K562 (cell line): ENCODE results near the gene MAML3. TPM values are rescaled to one million over a fixed set of nuclear protein-coding genes. Genes with fewer than 3 reads are reported as not detected.

Source experiments
- ATAC-seq: fragments of 200-7000 bp; cut with Tn5 transposase; 3 replicates; pipeline ENCODE4 v1.9.1; 2020; ENCODE audit warnings: moderate library complexity
- BruUV-seq: library from RNA; stranded (reverse); fragments of 400-500 nt; replicated peaks from 2 replicates; lab custom pipeline; 2021; lab: Mats Ljungman, UMichigan
- CTCF ChIA-PET: fragments of 300-600 bp; formaldehyde crosslinking; extraction: SDS; loops from one replicate; lab custom pipeline; 2021; ENCODE audit warnings: low intra/inter-chr PET ratio; lab: Yijun Ruan, JAX
- POLR2A ChIA-PET: fragments of 300-600, 350-650 bp; sonication (Branson Sonifier 250); formaldehyde crosslinking; extraction: SDS; loops from one replicate; lab custom pipeline; 2021; ENCODE audit warnings: antibody characterized with exemption, inconsistent platforms; lab: Yijun Ruan, JAX
- DNase-seq, 4 experiments: peaks; one replicate each; pipeline versions ENCODE4 v3.0.0 to v3.0.0-alpha.2; 2011 to 2018; ENCODE audit warnings: low spot score in 3 of 4, mixed read lengths in 3 of 4; ENCODE audit errors: extremely low read depth in 1 of 4
- FAIRE-seq: peaks from 2 replicates; lab custom pipeline; 2011; peaks lifted over from hg19 to GRCh38; lab: Jason Lieb, UNC
- H2AFZ ChIP-seq: 2 replicates; pipeline ENCODE4 v1.6.0; 2011; ENCODE audit warnings: low read depth, low read length, control low read depth, inconsistent platforms
- H3K27ac ChIP-seq: fragments of 200-600 bp; 3 replicates; pipeline ENCODE4 v1.8.0; 2011; ENCODE audit warnings: low read depth, mild to moderate bottlenecking, control low read depth, inconsistent platforms, low read length, moderate library complexity, mixed read lengths; ENCODE audit errors: extremely low read depth
- H3K27me3 ChIP-seq, 2 experiments: fragments of 300-600 bp in 1 of 2; 2 replicates in 1 of 2; 3 replicates in 1 of 2; pipeline versions ENCODE4 v1.6.0 to v1.8.0; 2011; ENCODE audit warnings: inconsistent platforms in 2 of 2, low read length in 2 of 2, mild to moderate bottlenecking in 1 of 2, mixed read lengths in 1 of 2, moderate library complexity in 1 of 2; ENCODE audit not compliant: control insufficient read depth in 2 of 2, insufficient read depth in 2 of 2
- H3K36me3 ChIP-seq: fragments of 300-600 bp; 3 replicates; pipeline ENCODE4 v1.8.0; 2011; ENCODE audit warnings: mild to moderate bottlenecking, low read length, inconsistent platforms; ENCODE audit not compliant: control insufficient read depth, insufficient read depth
- H3K4me1 ChIP-seq, 2 experiments: fragments of 200-600 bp in 1 of 2; replicated peaks in 1 of 2; 2 replicates in 1 of 2; 3 replicates in 1 of 2; pipeline versions ENCODE4 v1.5.1 to v1.8.0; 2011; ENCODE audit warnings: inconsistent platforms in 2 of 2, low read length in 2 of 2, mild to moderate bottlenecking in 1 of 2, mixed read lengths in 1 of 2, moderate library complexity in 1 of 2; ENCODE audit not compliant: control insufficient read depth in 2 of 2, insufficient read depth in 2 of 2
- H3K4me2 ChIP-seq: 2 replicates; pipeline ENCODE4 v1.6.1; 2011; ENCODE audit warnings: low read length, control low read depth, inconsistent platforms, mixed read lengths; ENCODE audit not compliant: insufficient read depth
- H3K4me3 ChIP-seq: fragments of 200-600 bp; sonication (generic), shearing (Covaris generic); 2 replicates; pipeline ENCODE4 v1.5.1; 2016; ENCODE audit warnings: control low read depth, inconsistent platforms
- H3K79me2 ChIP-seq: fragments of 200-600 bp; 3 replicates; pipeline ENCODE4 v1.8.0; 2011; ENCODE audit warnings: low read length, inconsistent platforms; ENCODE audit not compliant: control insufficient read depth, insufficient read depth
- H3K9ac ChIP-seq, 2 experiments: 2 replicates each; pipeline versions ENCODE4 v1.6.0 to v1.6.1; 2011; ENCODE audit warnings: low read depth in 2 of 2, low read length in 2 of 2, control low read depth in 1 of 2, inconsistent platforms in 1 of 2, mild to moderate bottlenecking in 1 of 2, mixed read lengths in 1 of 2; ENCODE audit not compliant: insufficient read depth in 1 of 2
- H3K9me1 ChIP-seq: one replicate; pipeline ENCODE4 v1.6.0; 2011; ENCODE audit warnings: inconsistent platforms, mild to moderate bottlenecking, low read length, moderate library complexity; ENCODE audit not compliant: control insufficient read depth, insufficient read depth
- H3K9me3 ChIP-seq: replicated peaks from 2 replicates; pipeline ENCODE4 v1.5.1; 2011; ENCODE audit warnings: low read depth, low read length, inconsistent platforms; ENCODE audit not compliant: control insufficient read depth, insufficient read depth
- H4K20me1 ChIP-seq: replicated peaks from 2 replicates; pipeline ENCODE4 v1.6.1; 2011; ENCODE audit warnings: low read length, inconsistent platforms, mixed read lengths; ENCODE audit not compliant: control insufficient read depth, insufficient read depth
- BRCA1 ChIP-seq, 2 experiments: fragments of 450-650 bp in 1 of 2; sonication (generic) in 1 of 2; formaldehyde crosslinking in 1 of 2; IDR thresholded peaks; 2 replicates each; pipeline versions ENCODE4 v1.5.0 to v1.6.1; 2017 to 2020; ENCODE audit warnings: mild to moderate bottlenecking in 1 of 2, missing genetic modification reagents in 1 of 2
- CGGBP1 ChIP-seq: fragments of 250-450 bp; sonication (Bioruptor Pico); IDR thresholded peaks from 2 replicates; pipeline ENCODE4 v1.9.0; 2021; ENCODE audit warnings: mild to moderate bottlenecking
- EP300 ChIP-seq: IDR thresholded peaks from 2 replicates; pipeline ENCODE4 v1.6.1; 2012; ENCODE audit warnings: low read length, improper control_type of control experiment
- HOMEZ ChIP-seq: fragments of 250-450 bp; sonication (Bioruptor Pico); IDR thresholded peaks from 2 replicates; pipeline ENCODE4 v1.4.0; 2020; ENCODE audit warnings: mild to moderate bottlenecking, moderate library complexity
- KAT7 ChIP-seq: sonication (generic); formaldehyde crosslinking; IDR thresholded peaks from 2 replicates; pipeline ENCODE4 v1.8.0; 2022; ENCODE audit warnings: missing genetic modification reagents, mild to moderate bottlenecking, borderline replicate concordance
- MCM5 ChIP-seq: fragments of 450-650 bp; IDR thresholded peaks from 2 replicates; pipeline ENCODE4 v1.6.1; 2016; ENCODE audit warnings: low read depth
- NFIC ChIP-seq: fragments of 450-650 bp; IDR thresholded peaks from 2 replicates; pipeline ENCODE4 v1.6.1; 2017; ENCODE audit warnings: mild to moderate bottlenecking, inconsistent platforms
- NR2C2 ChIP-seq, 2 experiments: fragments of 200-800 bp in 1 of 2; sonication (Bioruptor generic) in 1 of 2; sonication (generic) in 1 of 2; formaldehyde crosslinking in 1 of 2; IDR thresholded peaks; 2 replicates each; pipeline versions ENCODE4 v1.6.1 to v1.8.0; 2016 to 2022; ENCODE audit warnings: mild to moderate bottlenecking in 1 of 2, missing compliant biosample characterization in 1 of 2, missing genetic modification characterization in 1 of 2, missing genetic modification reagents in 1 of 2
- POLR3G ChIP-seq: IDR thresholded peaks from 2 replicates; pipeline ENCODE4 v1.6.1; 2011; ENCODE audit not compliant: insufficient read length, insufficient replicate concordance; ENCODE audit errors: extremely low read depth
- SOX6 ChIP-seq: fragments of 450-650 bp; IDR thresholded peaks from 2 replicates; pipeline ENCODE4 v1.6.1; 2014; ENCODE audit warnings: mild to moderate bottlenecking
- ZNF699 ChIP-seq: fragments of 250-450 bp; sonication (Bioruptor Pico); IDR thresholded peaks from 2 replicates; pipeline ENCODE4 v1.8.0; 2021; ENCODE audit warnings: mild to moderate bottlenecking, moderate library complexity; ENCODE audit not compliant: insufficient replicate concordance
- ZNF778 ChIP-seq: fragments of 450-650 bp; formaldehyde crosslinking; IDR thresholded peaks from 2 replicates; pipeline ENCODE4 v1.4.0; 2020; ENCODE audit warnings: mild to moderate bottlenecking, moderate library complexity
- WGBS: fragments of 100-300 bp; shearing (Covaris generic); methylation state at CpG from one replicate; pipeline ENCODE4 v1.1.6; 2016; ENCODE audit warnings: low coverage, mixed read lengths; ENCODE audit not compliant: insufficient coverage; ENCODE audit errors: missing lambda C conversion rate; 5-methylcytosine and 5-hydroxymethylcytosine counted together
- in situ Hi-C: fragments of 300-500 bp; cut with MboI; formaldehyde crosslinking; loops from 4 replicates; pipeline ENCODE4 v1.15.0; 2018; ENCODE audit warnings: inconsistent platforms, mixed read lengths
- intact Hi-C: fragments of 100-400 bp; cut with micrococcal nuclease; formaldehyde crosslinking; loops from 2 replicates; pipeline ENCODE4 v1.14.2; 2022
- polyA plus RNA-seq, 8 experiments: library from polyadenylated mRNA; depleted of rRNA in 4 of 8; stranded (reverse) in 5 of 8; unstranded in 3 of 8; fragments of >200 nt; fragmentation: Nextera tagmentation in 2 of 8; fragmentation: Illumina TruSeq in 1 of 8; extraction: Ambion mirVana in 2 of 8; extraction: Trizol in 1 of 8; gene quantifications; 2 replicates each; pipeline versions ENCODE4 v1.2.1 to v1.2.3, GENCODE V29; 2011 to 2014; ENCODE audit warnings: inconsistent platforms in 1 of 8, missing spikeins in 1 of 8
- total RNA-seq, 7 experiments: library from RNA; depleted of rRNA in 6 of 7; stranded (reverse); fragments of >200 nt in 6 of 7; fragmentation: Illumina TruSeq in 2 of 7; extraction: Trizol in 2 of 7; gene quantifications; 2 replicates each; pipeline versions ENCODE4 v1.2.1 to v1.2.3, GENCODE V29; 2011 to 2021; ENCODE audit warnings: low replicate concordance in 1 of 7
- TF ChIP-seq, protein P1 (sequence below): fragments of 450-650 bp; IDR thresholded peaks from 2 replicates; pipeline ENCODE4 v1.6.1; 2016; ENCODE audit warnings: mild to moderate bottlenecking
- TF ChIP-seq, protein P2 (sequence below): IDR thresholded peaks from 3 replicates; pipeline ENCODE4 v1.6.1; 2011; ENCODE audit warnings: borderline replicate concordance, mild to moderate bottlenecking; ENCODE audit not compliant: insufficient read length, insufficient read depth
- TF ChIP-seq, protein P3 (sequence below): IDR thresholded peaks from 2 replicates; pipeline ENCODE4 v1.6.1; 2016; ENCODE audit warnings: missing genetic modification characterization, missing compliant biosample characterization

MAML3 gene
- total and polyA plus RNA-seq, 9 of the 15 experiments (the other 6 are each of a cell fraction or from before 2014, with no cell fraction given) = 0.01 to 0.55 (median 0.25) TPM

GRCh38 chr4:139962130-139962684 is 191.8 kb downstream of the MAML3 start:
- ATAC-seq = no peak
- BruUV-seq = no TSS peak
- FAIRE-seq = no peak
- H3K9me3 ChIP-seq = no peaks in the 10 kb centered on the region
- in situ Hi-C loops (no loop called here), intact Hi-C loops (no loop called here)
- no peak overlapping the region for H3K4me3 ChIP-seq
- ChIA-PET POLR2A (interaction anchor here (0.7 kb wide), 1 partner anchor 309 kb away, joined by 3 read pairs; no protein-coding TSS in a partner anchor), CTCF (no interaction called here)
- H3K79me2 ChIP-seq = no peaks in the 10 kb centered on the region
- no peaks in the 10 kb centered on the region for H3K4me1 ChIP-seq
- H3K9ac ChIP-seq = no peak overlapping the region
- no peaks in the 10 kb centered on the region for H3K27me3 ChIP-seq
- H4K20me1 ChIP-seq = no peaks in the 10 kb centered on the region
- no peak overlapping the region for H3K27ac ChIP-seq
- no peak overlapping the region for H2AFZ ChIP-seq
- 0% methylated on average over 2 of the region's 2 CpGs for WGBS
- no peaks in the 10 kb centered on the region for H3K9me1 ChIP-seq
- H3K36me3 ChIP-seq = no peaks in the 10 kb centered on the region
- H3K4me2 ChIP-seq = no peak overlapping the region
- no peak for DNase-seq
- TF ChIP-seq BRCA1 (IDR thresholded peaks at IDR 0.05) (no peak), BRCA1 (CRISPR knock-in tag; IDR thresholded peaks at IDR 0.05) (no peak), NFIC (no peak), ZNF699 (CRISPR knock-in tag) (no peak), POLR3G (no peak), EP300 (no peak), KAT7 (CRISPR knock-in tag) (no peak), NR2C2 (CRISPR knock-in tag; IDR thresholded peaks at IDR 0.05) (no peak), NR2C2 (tag; IDR thresholded peaks at IDR 0.05) (no peak), MCM5 (no peak), SOX6 (no peak), HOMEZ (no peak), CGGBP1 (CRISPR knock-in tag) (no peak), ZNF778 (CRISPR knock-in tag) (no peak)
- TF ChIP-seq, protein P1, sequence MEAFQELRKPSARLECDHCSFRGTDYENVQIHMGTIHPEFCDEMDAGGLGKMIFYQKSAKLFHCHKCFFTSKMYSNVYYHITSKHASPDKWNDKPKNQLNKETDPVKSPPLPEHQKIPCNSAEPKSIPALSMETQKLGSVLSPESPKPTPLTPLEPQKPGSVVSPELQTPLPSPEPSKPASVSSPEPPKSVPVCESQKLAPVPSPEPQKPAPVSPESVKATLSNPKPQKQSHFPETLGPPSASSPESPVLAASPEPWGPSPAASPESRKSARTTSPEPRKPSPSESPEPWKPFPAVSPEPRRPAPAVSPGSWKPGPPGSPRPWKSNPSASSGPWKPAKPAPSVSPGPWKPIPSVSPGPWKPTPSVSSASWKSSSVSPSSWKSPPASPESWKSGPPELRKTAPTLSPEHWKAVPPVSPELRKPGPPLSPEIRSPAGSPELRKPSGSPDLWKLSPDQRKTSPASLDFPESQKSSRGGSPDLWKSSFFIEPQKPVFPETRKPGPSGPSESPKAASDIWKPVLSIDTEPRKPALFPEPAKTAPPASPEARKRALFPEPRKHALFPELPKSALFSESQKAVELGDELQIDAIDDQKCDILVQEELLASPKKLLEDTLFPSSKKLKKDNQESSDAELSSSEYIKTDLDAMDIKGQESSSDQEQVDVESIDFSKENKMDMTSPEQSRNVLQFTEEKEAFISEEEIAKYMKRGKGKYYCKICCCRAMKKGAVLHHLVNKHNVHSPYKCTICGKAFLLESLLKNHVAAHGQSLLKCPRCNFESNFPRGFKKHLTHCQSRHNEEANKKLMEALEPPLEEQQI = no peak
- TF ChIP-seq, protein P2, sequence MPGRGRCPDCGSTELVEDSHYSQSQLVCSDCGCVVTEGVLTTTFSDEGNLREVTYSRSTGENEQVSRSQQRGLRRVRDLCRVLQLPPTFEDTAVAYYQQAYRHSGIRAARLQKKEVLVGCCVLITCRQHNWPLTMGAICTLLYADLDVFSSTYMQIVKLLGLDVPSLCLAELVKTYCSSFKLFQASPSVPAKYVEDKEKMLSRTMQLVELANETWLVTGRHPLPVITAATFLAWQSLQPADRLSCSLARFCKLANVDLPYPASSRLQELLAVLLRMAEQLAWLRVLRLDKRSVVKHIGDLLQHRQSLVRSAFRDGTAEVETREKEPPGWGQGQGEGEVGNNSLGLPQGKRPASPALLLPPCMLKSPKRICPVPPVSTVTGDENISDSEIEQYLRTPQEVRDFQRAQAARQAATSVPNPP = no peak
- TF ChIP-seq, protein P3, sequence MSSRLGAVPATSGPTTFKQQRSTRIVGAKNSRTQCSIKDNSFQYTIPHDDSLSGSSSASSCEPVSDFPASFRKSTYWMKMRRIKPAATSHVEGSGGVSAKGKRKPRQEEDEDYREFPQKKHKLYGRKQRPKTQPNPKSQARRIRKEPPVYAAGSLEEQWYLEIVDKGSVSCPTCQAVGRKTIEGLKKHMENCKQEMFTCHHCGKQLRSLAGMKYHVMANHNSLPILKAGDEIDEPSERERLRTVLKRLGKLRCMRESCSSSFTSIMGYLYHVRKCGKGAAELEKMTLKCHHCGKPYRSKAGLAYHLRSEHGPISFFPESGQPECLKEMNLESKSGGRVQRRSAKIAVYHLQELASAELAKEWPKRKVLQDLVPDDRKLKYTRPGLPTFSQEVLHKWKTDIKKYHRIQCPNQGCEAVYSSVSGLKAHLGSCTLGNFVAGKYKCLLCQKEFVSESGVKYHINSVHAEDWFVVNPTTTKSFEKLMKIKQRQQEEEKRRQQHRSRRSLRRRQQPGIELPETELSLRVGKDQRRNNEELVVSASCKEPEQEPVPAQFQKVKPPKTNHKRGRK (tag) = no peak
